K562 (cell line): ENCODE measurements around the gene LYPLA2. TPM values are rescaled to one million over a fixed set of nuclear protein-coding genes. Genes with fewer than 3 reads are reported as not detected.

Source experiments
- ATAC-seq: fragments of 200-7000 bp; cut with Tn5 transposase; 3 replicates; pipeline ENCODE4 v1.9.1; 2020; ENCODE audit warnings: moderate library complexity
- BruUV-seq: library from RNA; stranded (reverse); fragments of 400-500 nt; replicated peaks from 2 replicates; lab custom pipeline; 2021; lab: Mats Ljungman, UMichigan
- CTCF ChIA-PET: fragments of 300-600 bp; formaldehyde crosslinking; extraction: SDS; loops from one replicate; lab custom pipeline; 2021; ENCODE audit warnings: low intra/inter-chr PET ratio; lab: Yijun Ruan, JAX
- POLR2A ChIA-PET: fragments of 300-600, 350-650 bp; sonication (Branson Sonifier 250); formaldehyde crosslinking; extraction: SDS; loops from one replicate; lab custom pipeline; 2021; ENCODE audit warnings: antibody characterized with exemption, inconsistent platforms; lab: Yijun Ruan, JAX
- DNase-seq, 4 experiments: peaks; one replicate each; pipeline versions ENCODE4 v3.0.0 to v3.0.0-alpha.2; 2011 to 2018; ENCODE audit warnings: low spot score in 3 of 4, mixed read lengths in 3 of 4; ENCODE audit errors: extremely low read depth in 1 of 4
- FAIRE-seq: peaks from 2 replicates; lab custom pipeline; 2011; peaks lifted over from hg19 to GRCh38; lab: Jason Lieb, UNC
- H2AFZ ChIP-seq: 2 replicates; pipeline ENCODE4 v1.6.0; 2011; ENCODE audit warnings: low read depth, low read length, control low read depth, inconsistent platforms
- H3K27ac ChIP-seq: fragments of 200-600 bp; 3 replicates; pipeline ENCODE4 v1.8.0; 2011; ENCODE audit warnings: low read depth, mild to moderate bottlenecking, control low read depth, inconsistent platforms, low read length, moderate library complexity, mixed read lengths; ENCODE audit errors: extremely low read depth
- H3K27me3 ChIP-seq, 2 experiments: fragments of 300-600 bp in 1 of 2; 2 replicates in 1 of 2; 3 replicates in 1 of 2; pipeline versions ENCODE4 v1.6.0 to v1.8.0; 2011; ENCODE audit warnings: inconsistent platforms in 2 of 2, low read length in 2 of 2, mild to moderate bottlenecking in 1 of 2, mixed read lengths in 1 of 2, moderate library complexity in 1 of 2; ENCODE audit not compliant: control insufficient read depth in 2 of 2, insufficient read depth in 2 of 2
- H3K36me3 ChIP-seq: fragments of 300-600 bp; 3 replicates; pipeline ENCODE4 v1.8.0; 2011; ENCODE audit warnings: mild to moderate bottlenecking, low read length, inconsistent platforms; ENCODE audit not compliant: control insufficient read depth, insufficient read depth
- H3K4me1 ChIP-seq, 2 experiments: fragments of 200-600 bp in 1 of 2; replicated peaks in 1 of 2; 2 replicates in 1 of 2; 3 replicates in 1 of 2; pipeline versions ENCODE4 v1.5.1 to v1.8.0; 2011; ENCODE audit warnings: inconsistent platforms in 2 of 2, low read length in 2 of 2, mild to moderate bottlenecking in 1 of 2, mixed read lengths in 1 of 2, moderate library complexity in 1 of 2; ENCODE audit not compliant: control insufficient read depth in 2 of 2, insufficient read depth in 2 of 2
- H3K4me2 ChIP-seq: 2 replicates; pipeline ENCODE4 v1.6.1; 2011; ENCODE audit warnings: low read length, control low read depth, inconsistent platforms, mixed read lengths; ENCODE audit not compliant: insufficient read depth
- H3K4me3 ChIP-seq: fragments of 200-600 bp; sonication (generic), shearing (Covaris generic); 2 replicates; pipeline ENCODE4 v1.5.1; 2016; ENCODE audit warnings: control low read depth, inconsistent platforms
- H3K79me2 ChIP-seq: fragments of 200-600 bp; 3 replicates; pipeline ENCODE4 v1.8.0; 2011; ENCODE audit warnings: low read length, inconsistent platforms; ENCODE audit not compliant: control insufficient read depth, insufficient read depth
- H3K9ac ChIP-seq, 2 experiments: 2 replicates each; pipeline versions ENCODE4 v1.6.0 to v1.6.1; 2011; ENCODE audit warnings: low read depth in 2 of 2, low read length in 2 of 2, control low read depth in 1 of 2, inconsistent platforms in 1 of 2, mild to moderate bottlenecking in 1 of 2, mixed read lengths in 1 of 2; ENCODE audit not compliant: insufficient read depth in 1 of 2
- H3K9me1 ChIP-seq: one replicate; pipeline ENCODE4 v1.6.0; 2011; ENCODE audit warnings: inconsistent platforms, mild to moderate bottlenecking, low read length, moderate library complexity; ENCODE audit not compliant: control insufficient read depth, insufficient read depth
- H3K9me3 ChIP-seq: replicated peaks from 2 replicates; pipeline ENCODE4 v1.5.1; 2011; ENCODE audit warnings: low read depth, low read length, inconsistent platforms; ENCODE audit not compliant: control insufficient read depth, insufficient read depth
- H4K20me1 ChIP-seq: replicated peaks from 2 replicates; pipeline ENCODE4 v1.6.1; 2011; ENCODE audit warnings: low read length, inconsistent platforms, mixed read lengths; ENCODE audit not compliant: control insufficient read depth, insufficient read depth
- ATF7 ChIP-seq: fragments of 450-650 bp; IDR thresholded peaks from 2 replicates; pipeline ENCODE4 v1.7.1; 2014; ENCODE audit warnings: mild to moderate bottlenecking, moderate library complexity
- C11orf30 ChIP-seq: fragments of 450-650 bp; IDR thresholded peaks from 2 replicates; pipeline ENCODE4 v1.6.1; 2016; ENCODE audit warnings: low read depth, mild to moderate bottlenecking
- CCNT2 ChIP-seq: IDR thresholded peaks from 2 replicates; pipeline ENCODE4 v1.6.1; 2011; ENCODE audit warnings: borderline replicate concordance, low read depth, mild to moderate bottlenecking, moderate library complexity, mixed read lengths, low read length; ENCODE audit not compliant: insufficient read length; ENCODE audit errors: extremely low read depth
- PHF21A ChIP-seq: fragments of 450-650 bp; IDR thresholded peaks from 2 replicates; pipeline ENCODE4 v1.6.1; 2017; ENCODE audit warnings: low read depth, borderline replicate concordance
- POLR2AphosphoS5 ChIP-seq: IDR thresholded peaks from 2 replicates; pipeline ENCODE4 v1.6.1; 2011; ENCODE audit warnings: mild to moderate bottlenecking, low read depth, low read length, moderate library complexity; ENCODE audit not compliant: control insufficient read depth, insufficient read depth
- RBM25 ChIP-seq: fragments of 200-400 bp; formaldehyde crosslinking; IDR thresholded peaks from 2 replicates; pipeline ENCODE4 v1.6.1; 2018; ENCODE audit warnings: low read length, low read depth, moderate library complexity; ENCODE audit not compliant: severe bottlenecking
- XRCC5 ChIP-seq: fragments of 200-400 bp; formaldehyde crosslinking; IDR thresholded peaks from 2 replicates; pipeline ENCODE4 v1.6.1; 2017; ENCODE audit warnings: low read depth, mild to moderate bottlenecking, low read length
- WGBS: fragments of 100-300 bp; shearing (Covaris generic); methylation state at CpG from one replicate; pipeline ENCODE4 v1.1.6; 2016; ENCODE audit warnings: low coverage, mixed read lengths; ENCODE audit not compliant: insufficient coverage; ENCODE audit errors: missing lambda C conversion rate; 5-methylcytosine and 5-hydroxymethylcytosine counted together
- in situ Hi-C: fragments of 300-500 bp; cut with MboI; formaldehyde crosslinking; loops from 4 replicates; pipeline ENCODE4 v1.15.0; 2018; ENCODE audit warnings: inconsistent platforms, mixed read lengths
- intact Hi-C: fragments of 100-400 bp; cut with micrococcal nuclease; formaldehyde crosslinking; loops from 2 replicates; pipeline ENCODE4 v1.14.2; 2022
- polyA plus RNA-seq, 8 experiments: library from polyadenylated mRNA; depleted of rRNA in 4 of 8; stranded (reverse) in 5 of 8; unstranded in 3 of 8; fragments of >200 nt; fragmentation: Nextera tagmentation in 2 of 8; fragmentation: Illumina TruSeq in 1 of 8; extraction: Ambion mirVana in 2 of 8; extraction: Trizol in 1 of 8; gene quantifications; 2 replicates each; pipeline versions ENCODE4 v1.2.1 to v1.2.3, GENCODE V29; 2011 to 2014; ENCODE audit warnings: inconsistent platforms in 1 of 8, missing spikeins in 1 of 8
- total RNA-seq, 7 experiments: library from RNA; depleted of rRNA in 6 of 7; stranded (reverse); fragments of >200 nt in 6 of 7; fragmentation: Illumina TruSeq in 2 of 7; extraction: Trizol in 2 of 7; gene quantifications; 2 replicates each; pipeline versions ENCODE4 v1.2.1 to v1.2.3, GENCODE V29; 2011 to 2021; ENCODE audit warnings: low replicate concordance in 1 of 7

Gene LYPLA2
- total and polyA plus RNA-seq, 9 of the 15 experiments (the other 6 are each of a cell fraction or from before 2014, with no cell fraction given) = 3.9 to 128 (median 60.1) TPM

DNA sequence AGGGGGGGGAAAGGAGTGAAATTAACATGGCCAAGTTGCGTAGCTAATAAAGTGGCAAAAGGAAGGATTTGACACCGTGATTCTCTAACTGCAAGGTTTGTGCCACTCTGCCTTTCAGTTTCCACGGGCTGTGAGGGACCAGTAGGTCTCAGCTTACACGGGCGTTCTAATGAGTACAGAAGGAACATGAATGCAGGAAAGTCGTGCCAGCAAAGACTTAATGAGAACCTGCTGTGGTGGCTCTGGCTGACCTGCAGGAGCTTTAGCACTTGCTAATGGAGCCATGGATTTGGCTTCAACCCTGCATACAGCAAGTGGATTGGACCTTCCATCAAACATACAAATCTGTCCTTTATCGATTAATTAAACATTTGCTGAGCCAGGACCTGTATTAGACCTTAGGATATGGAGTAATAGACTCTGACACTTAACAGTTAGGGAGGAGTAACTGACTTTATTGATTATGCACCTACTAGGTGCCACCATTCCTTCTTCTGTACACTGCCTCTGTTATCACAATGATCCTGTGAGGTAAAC, 27.8 kb upstream of the LYPLA2 start:
- CTCF ChIA-PET = no interaction called here
- 90% methylated on average over 7 of the region's 7 CpGs for WGBS
- Histone ChIP-seq H3K9ac (no peak overlapping the region), H3K27me3 (no peaks in the 10 kb centered on the region; a peak in 1 of 5 replicates), H3K9me1 (no peaks in the 10 kb centered on the region), H3K36me3 (peaks cover 77% of the 10 kb centered on the region), H3K79me2 (no peaks in the 10 kb centered on the region), H2AFZ (no peak overlapping the region), H3K4me1 (no peaks in the 10 kb centered on the region), H3K4me2 (no peak overlapping the region), H4K20me1 (0 out of 2 replicates have a peak, but pooled peaks cover 6% of the 10 kb centered on the region)
- TF ChIP-seq PHF21A = no peak
- no peak for TF ChIP-seq ATF7
- TF ChIP-seq CCNT2 = no peak
- TF ChIP-seq C11orf30 = no peak
- TF ChIP-seq XRCC5 = no peak
- 0 out of 2 replicates have a peak, but pooled peaks have one; percentile 17 for TF ChIP-seq POLR2AphosphoS5
- TF ChIP-seq RBM25 = no peak
- TF ChIP-seq, all 486 proteins: peak for 1
- ATAC-seq = no peak
- intact Hi-C loops = no loop called here
- POLR2A ChIA-PET = interaction anchor here (0.7 to 1.7 kb wide), 6 partner anchors 9 to 146 kb away, joined by 3 to 9 read pairs (median 4); partner anchors contain the start of gene PITHD1
- no peak for FAIRE-seq
- no peaks in the 10 kb centered on the region for H3K9me3 ChIP-seq
- H3K27ac ChIP-seq = no peak overlapping the region
- in situ Hi-C loops = no loop called here
- H3K4me3 ChIP-seq = no peak overlapping the region
- BruUV-seq = no TSS peak
- DNase-seq = no peak
